ENCODE data around the gene STON1.

DNA sequence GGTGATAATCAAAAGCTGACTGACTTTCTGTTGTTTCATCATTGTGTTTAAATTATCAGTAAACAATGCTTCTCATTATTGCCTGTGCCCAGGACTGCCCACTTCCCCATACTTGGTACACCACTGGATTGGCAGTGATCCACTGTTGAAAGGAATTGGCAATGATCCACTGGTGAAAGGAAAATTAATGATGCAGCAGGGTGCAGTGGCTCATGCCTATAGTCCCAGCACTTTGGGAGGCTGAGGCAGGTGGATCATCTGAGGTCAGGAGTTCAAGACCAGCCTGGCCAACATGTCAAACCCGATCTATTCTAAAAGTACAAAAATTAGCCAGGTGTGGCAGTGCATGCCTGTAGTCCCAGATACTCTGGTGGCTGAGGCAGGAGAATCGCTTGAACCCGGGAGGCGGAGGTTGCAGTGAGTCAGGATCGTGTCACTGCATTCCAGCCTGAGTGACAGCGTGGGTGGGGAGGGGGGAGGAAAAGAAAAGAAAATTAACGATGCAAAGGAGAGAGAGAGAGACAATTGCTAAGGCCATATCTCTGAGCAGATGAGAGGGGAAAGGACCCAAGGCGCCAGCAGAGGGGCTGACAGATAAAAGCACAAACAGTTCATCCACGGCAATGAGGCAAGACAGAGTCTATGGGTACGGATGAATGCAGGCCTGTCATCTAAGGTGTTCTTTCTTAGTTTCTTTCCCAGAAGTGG, 77.5 kb downstream of the STON1 start:
- TF ChIP-seq ZNF76 (tag by site-specific recombination; IDR thresholded peaks at IDR 0.05; ENCODE audit: borderline replicate concordance, low read depth) (no peak), SP3 (tag by site-specific recombination; IDR thresholded peaks at IDR 0.05) (no peak), HOXA7 (CRISPR knock-in tag; IDR thresholded peaks at IDR 0.05; ENCODE audit: borderline replicate concordance) (no peak), ZNF707 (tag by site-specific recombination; IDR thresholded peaks at IDR 0.05) (no peak), ZNF501 (tag by site-specific recombination; IDR thresholded peaks at IDR 0.05) (no peak), ZNF626 (tag by site-specific recombination; IDR thresholded peaks at IDR 0.05) (no peak), SETDB1 (IDR thresholded peaks at IDR 0.05; ENCODE audit: insufficient read length, low read length) (no peak)
- TF ChIP-seq, protein P1, sequence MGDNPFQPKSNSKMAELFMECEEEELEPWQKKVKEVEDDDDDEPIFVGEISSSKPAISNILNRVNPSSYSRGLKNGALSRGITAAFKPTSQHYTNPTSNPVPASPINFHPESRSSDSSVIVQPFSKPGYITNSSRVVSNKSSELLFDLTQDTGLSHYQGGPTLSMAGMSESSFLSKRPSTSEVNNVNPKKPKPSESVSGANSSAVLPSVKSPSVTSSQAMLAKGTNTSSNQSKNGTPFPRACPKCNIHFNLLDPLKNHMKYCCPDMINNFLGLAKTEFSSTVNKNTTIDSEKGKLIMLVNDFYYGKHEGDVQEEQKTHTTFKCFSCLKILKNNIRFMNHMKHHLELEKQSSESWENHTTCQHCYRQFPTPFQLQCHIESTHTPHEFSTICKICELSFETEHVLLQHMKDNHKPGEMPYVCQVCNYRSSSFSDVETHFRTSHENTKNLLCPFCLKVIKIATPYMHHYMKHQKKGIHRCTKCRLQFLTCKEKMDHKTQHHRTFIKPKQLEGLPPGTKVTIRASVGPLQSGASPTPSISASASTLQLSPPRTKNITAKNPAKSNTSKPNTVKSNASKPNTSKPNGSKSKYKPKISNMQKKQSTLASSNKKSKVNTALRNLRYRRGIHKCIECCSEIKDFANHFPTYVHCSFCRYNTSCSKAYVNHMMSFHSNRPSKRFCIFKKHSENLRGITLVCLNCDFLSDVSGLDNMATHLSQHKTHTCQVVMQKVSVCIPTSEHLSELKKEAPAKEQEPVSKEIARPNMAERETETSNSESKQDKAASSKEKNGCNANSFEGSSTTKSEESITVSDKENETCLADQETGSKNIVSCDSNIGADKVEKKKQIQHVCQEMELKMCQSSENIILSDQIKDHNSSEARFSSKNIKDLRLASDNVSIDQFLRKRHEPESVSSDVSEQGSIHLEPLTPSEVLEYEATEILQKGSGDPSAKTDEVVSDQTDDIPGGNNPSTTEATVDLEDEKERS (tag by site-specific recombination; IDR thresholded peaks at IDR 0.05), result no peak
- TF ChIP-seq, protein P2, sequence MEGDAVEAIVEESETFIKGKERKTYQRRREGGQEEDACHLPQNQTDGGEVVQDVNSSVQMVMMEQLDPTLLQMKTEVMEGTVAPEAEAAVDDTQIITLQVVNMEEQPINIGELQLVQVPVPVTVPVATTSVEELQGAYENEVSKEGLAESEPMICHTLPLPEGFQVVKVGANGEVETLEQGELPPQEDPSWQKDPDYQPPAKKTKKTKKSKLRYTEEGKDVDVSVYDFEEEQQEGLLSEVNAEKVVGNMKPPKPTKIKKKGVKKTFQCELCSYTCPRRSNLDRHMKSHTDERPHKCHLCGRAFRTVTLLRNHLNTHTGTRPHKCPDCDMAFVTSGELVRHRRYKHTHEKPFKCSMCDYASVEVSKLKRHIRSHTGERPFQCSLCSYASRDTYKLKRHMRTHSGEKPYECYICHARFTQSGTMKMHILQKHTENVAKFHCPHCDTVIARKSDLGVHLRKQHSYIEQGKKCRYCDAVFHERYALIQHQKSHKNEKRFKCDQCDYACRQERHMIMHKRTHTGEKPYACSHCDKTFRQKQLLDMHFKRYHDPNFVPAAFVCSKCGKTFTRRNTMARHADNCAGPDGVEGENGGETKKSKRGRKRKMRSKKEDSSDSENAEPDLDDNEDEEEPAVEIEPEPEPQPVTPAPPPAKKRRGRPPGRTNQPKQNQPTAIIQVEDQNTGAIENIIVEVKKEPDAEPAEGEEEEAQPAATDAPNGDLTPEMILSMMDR (tag by site-specific recombination; IDR thresholded peaks at IDR 0.05), result no peak
- TF ChIP-seq, protein P3, sequence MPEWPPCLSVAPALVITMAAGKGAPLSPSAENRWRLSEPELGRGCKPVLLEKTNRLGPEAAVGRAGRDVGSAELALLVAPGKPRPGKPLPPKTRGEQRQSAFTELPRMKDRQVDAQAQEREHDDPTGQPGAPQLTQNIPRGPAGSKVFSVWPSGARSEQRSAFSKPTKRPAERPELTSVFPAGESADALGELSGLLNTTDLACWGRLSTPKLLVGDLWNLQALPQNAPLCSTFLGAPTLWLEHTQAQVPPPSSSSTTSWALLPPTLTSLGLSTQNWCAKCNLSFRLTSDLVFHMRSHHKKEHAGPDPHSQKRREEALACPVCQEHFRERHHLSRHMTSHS (tag by site-specific recombination; IDR thresholded peaks at IDR 0.05), result no peak

Measured in HEK293 (cell line).